HFF-Myc (cell line): ENCODE results near the gene SLC39A12.

ENCODE experiments used
- DNase-seq: peaks from one replicate; pipeline ENCODE4 v3.0.0-alpha.2; 2011; ENCODE audit warnings: low read depth; ENCODE audit errors: extremely low read depth
- H3K4me3 ChIP-seq: replicated peaks from 2 replicates; pipeline ENCODE4 v1.5.1; 2011; ENCODE audit warnings: low read depth, mild to moderate bottlenecking, control low read depth, low read length
- TF ChIP-seq, protein P1 (sequence below): IDR thresholded peaks from 2 replicates; pipeline ENCODE4 v1.5.1; 2012; ENCODE audit warnings: mild to moderate bottlenecking, low read depth, low read length, control low read depth; ENCODE audit errors: missing control alignments

SLC39A12 gene

DNA sequence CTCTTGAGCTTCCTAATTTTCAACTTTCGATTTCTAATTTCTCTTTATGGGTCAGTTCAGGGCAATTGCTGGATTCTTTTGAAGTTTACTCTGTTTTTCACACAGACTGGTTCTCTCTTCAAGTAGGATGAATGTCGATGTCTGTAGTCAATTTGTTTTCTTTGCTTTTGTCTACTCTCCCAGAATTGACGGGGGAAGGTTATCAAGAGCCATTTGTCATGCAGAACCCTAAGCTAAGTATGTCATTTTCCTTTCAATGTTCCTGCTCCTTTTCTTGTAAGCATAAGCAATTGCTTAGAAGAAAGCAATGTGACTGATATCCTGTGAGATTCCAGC is 53.7 kb downstream of the SLC39A12 start:
- H3K4me3 ChIP-seq = no peak overlapping the region
- TF ChIP-seq, protein P1, sequence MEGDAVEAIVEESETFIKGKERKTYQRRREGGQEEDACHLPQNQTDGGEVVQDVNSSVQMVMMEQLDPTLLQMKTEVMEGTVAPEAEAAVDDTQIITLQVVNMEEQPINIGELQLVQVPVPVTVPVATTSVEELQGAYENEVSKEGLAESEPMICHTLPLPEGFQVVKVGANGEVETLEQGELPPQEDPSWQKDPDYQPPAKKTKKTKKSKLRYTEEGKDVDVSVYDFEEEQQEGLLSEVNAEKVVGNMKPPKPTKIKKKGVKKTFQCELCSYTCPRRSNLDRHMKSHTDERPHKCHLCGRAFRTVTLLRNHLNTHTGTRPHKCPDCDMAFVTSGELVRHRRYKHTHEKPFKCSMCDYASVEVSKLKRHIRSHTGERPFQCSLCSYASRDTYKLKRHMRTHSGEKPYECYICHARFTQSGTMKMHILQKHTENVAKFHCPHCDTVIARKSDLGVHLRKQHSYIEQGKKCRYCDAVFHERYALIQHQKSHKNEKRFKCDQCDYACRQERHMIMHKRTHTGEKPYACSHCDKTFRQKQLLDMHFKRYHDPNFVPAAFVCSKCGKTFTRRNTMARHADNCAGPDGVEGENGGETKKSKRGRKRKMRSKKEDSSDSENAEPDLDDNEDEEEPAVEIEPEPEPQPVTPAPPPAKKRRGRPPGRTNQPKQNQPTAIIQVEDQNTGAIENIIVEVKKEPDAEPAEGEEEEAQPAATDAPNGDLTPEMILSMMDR = no peak
- DNase-seq = no peak

DNA sequence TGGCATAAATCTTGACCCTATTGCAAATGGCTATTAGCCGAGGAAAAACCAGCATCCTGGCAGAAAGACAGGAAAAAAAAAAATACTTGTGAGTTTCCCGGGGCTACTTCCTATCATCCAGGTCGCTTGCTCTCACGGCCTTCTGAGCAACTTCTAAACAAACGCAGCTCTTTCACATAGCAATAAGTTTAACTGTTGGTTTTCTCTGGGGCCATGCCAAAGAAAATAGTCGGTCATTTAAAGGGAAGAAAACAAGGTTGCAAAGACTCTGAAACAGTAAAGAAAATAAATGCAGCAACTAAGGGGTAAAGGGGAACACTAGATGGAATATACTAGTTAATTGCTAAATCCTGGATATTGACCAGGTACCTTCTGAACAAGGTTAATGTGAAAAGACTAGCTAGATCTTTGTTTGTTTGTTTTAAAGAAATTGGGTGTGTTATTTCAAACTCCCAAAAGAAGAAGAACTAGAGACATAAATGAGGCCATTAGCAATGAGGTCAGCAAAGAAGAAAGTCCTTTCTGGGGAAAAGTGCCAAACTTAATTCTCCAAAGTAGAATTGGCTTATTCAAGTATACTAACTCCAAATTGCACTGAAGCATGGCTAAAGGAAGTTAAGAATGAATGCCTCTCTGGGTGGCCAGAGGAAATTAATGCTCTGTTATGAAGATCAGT is 54.2 kb downstream of the SLC39A12 start:
- TF ChIP-seq, protein P1 = no peak
- no peak overlapping the region for H3K4me3 ChIP-seq
- DNase-seq = peak; percentile 33

DNA sequence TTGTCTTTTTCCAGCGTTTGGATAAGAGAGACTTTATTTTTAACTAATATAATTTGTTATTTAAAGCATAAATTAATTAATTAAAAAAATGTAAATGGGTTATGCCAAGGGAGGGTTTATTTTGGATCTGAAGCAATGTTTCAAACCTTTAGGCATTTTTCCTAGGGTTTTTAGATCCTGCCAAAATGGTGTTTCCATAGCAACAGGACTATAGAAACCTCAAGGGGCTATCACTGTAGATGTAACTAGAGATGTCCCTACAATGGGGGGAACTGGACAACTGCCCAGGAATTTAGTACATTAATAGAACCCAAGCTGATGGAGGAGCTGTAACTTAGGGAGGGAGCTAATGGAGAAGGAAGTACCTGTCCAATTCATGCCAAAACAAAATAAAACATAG is 57.3 kb downstream of the SLC39A12 start:
- DNase-seq = no peak
- H3K4me3 ChIP-seq = no peak overlapping the region
- TF ChIP-seq, protein P1 = no peak

DNA sequence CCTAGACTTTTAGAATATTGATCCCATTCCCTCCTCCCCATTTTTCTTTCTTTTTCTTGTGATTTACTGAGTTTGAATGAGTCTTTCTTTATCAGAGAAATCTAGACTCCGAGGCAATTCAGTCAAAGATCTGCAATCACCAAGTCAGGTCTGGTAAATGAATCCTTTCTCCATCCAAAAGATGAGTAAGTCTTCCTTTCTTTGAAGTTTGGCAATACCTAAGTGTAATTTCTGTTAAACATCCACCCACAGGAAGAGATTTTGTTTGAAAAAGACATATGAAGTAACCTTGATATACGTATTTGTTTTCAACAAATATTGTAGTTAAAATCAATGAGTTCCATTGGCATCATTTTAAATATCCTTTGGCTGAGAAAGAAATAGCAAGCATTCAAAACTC is 58.3 kb downstream of the SLC39A12 start:
- H3K4me3 ChIP-seq = no peak overlapping the region
- TF ChIP-seq, protein P1 = no peak
- DNase-seq = no peak

DNA sequence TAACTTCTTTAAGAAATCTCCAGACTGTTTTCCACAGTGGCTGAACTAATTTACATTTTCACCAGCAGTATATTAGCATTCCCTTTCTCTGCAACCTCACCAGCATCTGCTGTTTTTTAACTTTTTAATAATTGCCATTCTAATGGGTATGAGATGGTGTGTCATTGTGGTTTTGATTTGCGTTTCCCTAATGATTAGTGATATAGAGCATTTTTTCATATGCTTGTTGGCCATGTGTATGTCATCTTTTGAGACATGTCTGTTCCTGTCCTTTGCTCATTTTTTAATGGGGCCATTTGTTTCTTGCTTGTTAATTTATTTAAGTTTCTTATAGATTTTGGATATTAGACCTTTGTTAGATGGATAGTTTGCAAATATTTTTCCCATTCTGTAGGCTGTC is 68.8 kb downstream of the SLC39A12 start:
- no peak overlapping the region for H3K4me3 ChIP-seq
- no peak for DNase-seq
- TF ChIP-seq, protein P1 = no peak

DNA sequence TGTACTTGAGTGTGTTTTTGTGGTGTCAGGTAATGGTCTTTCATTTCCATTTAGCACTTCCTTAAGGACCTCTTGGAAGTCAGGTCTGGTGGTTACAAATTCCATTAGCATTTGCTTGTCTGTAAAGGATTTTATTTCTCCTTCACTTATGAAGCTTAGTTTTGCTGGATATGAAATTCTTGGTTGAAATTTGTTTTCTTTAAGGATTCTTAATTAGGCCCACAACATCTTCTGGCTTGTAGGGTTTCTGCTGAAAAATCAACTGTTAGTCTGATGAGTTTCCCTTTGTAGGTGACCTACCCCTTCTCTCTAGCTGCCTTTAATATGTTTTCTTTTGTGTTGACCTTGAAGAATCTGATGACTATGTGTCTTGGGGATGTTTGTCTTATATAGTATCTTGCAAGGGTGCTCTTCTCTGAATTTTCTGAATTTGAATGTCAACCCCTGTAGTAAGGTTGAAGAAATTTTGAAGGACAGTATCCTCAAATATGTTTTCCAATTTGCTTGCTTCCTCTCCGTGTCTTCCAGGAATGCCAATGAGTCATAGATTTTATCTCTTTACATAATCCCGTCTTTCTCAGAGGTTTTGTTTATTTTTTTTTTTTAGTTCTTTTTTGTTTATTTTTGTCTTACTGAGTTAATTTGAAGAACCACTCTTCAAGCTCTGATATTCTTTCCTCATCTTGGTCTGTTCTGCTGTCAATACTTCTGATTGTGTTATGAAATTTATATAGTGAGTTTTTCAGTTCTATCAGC is 70.2 kb downstream of the SLC39A12 start:
- no peak overlapping the region for H3K4me3 ChIP-seq
- TF ChIP-seq, protein P1 = no peak
- no peak for DNase-seq
